Ureter (tissue), 1 donor: ENCODE results near the gene TJP2. TPM values are rescaled to one million over a fixed set of nuclear protein-coding genes. Genes with fewer than 3 reads are reported as not detected.
A peak's percentile ranks its signal among the peaks of the same experiment; 100 is the strongest.
"Not testable (repeated sequence)": the region's sequence is repeated elsewhere in the genome, so short reads cannot be mapped to it uniquely, and the experiment has no call there.

Experiments
- DNase-seq: peaks from one replicate; pipeline ENCODE4 v3.0.0-alpha.2; 2020; ENCODE audit warnings: low spot score
- total RNA-seq: library from RNA; stranded (reverse); gene quantifications from one replicate; pipeline ENCODE4 v1.2.4, GENCODE V29; 2023
- donor health status: DM: yes; HTN: yes; CAD: no.

Gene TJP2
- total RNA-seq, 1 donor from 2014 or later, result 197 TPM

GRCh38 chr9:69158471-69158870, 15.6 kb upstream of the TJP2 start:
- no peak for DNase-seq

- not testable (repeated sequence) for DNase-seq
These were observed 9.5 kb upstream of the TJP2 start for GRCh38 chr9:69164573-69164972.

- no peak for DNase-seq
These were observed 8.5 kb upstream of the TJP2 start for GRCh38 chr9:69165581-69165980.

- no peak for DNase-seq
These were observed 5.3 kb upstream of the TJP2 start for GRCh38 chr9:69168709-69169217.

GRCh38 chr9:69170231-69170630, 3.8 kb upstream of the TJP2 start:
- DNase-seq, result no peak

GRCh38 chr9:69171049-69171448, 3.0 kb upstream of the TJP2 start:
- peak; percentile 52 for DNase-seq

- DNase-seq, result no peak
These were observed 2.6 kb upstream of the TJP2 start for GRCh38 chr9:69171517-69171916.

GRCh38 chr9:69172895-69173294, 1.2 kb upstream of the TJP2 start:
- no peak for DNase-seq

GRCh38 chr9:69173497-69173890, 583 bp upstream of the TJP2 start:
- no peak for DNase-seq

GRCh38 chr9:69174616-69175463, 763 bp downstream of the TJP2 start:
- DNase-seq, result no peak

- no peak for DNase-seq
These were observed 1.4 kb downstream of the TJP2 start for GRCh38 chr9:69175486-69175885.

- no peak for DNase-seq
These were observed 2.5 kb downstream of the TJP2 start for GRCh38 chr9:69176471-69177171.

- DNase-seq, result no peak
These were observed 4.5 kb downstream of the TJP2 start for GRCh38 chr9:69178583-69179011.

- no peak for DNase-seq
These were observed 5.0 kb downstream of the TJP2 start for GRCh38 chr9:69179037-69179436.

GRCh38 chr9:69180200-69180599, 6.1 kb downstream of the TJP2 start:
- no peak for DNase-seq

- peak; percentile 81 for DNase-seq
These were observed 6.6 kb downstream of the TJP2 start for GRCh38 chr9:69180670-69181069.

- no peak for DNase-seq
These were observed 7.9 kb downstream of the TJP2 start for GRCh38 chr9:69181908-69182353.

- no peak for DNase-seq
These were observed 10.2 kb downstream of the TJP2 start for GRCh38 chr9:69184266-69184665.

GRCh38 chr9:69186841-69187611, 12.9 kb downstream of the TJP2 start:
- no peak for DNase-seq

GRCh38 chr9:69188975-69189374, 14.9 kb downstream of the TJP2 start:
- DNase-seq, result no peak

GRCh38 chr9:69190086-69190862, 16.2 kb downstream of the TJP2 start:
- no peak for DNase-seq
